Measurements from ENCODE around the gene CYP24A1. TPM values are rescaled to one million over a fixed set of nuclear protein-coding genes. Genes with fewer than 3 reads are reported as not detected.

CYP24A1 gene
- polyA plus RNA-seq, 1 of the 3 experiments (the other 2 are of a cell fraction) = 8.8 TPM

- TF ChIP-seq RFX5 (IDR thresholded peaks at IDR 0.05; ENCODE audit: low read length) = no peak
- no peak for TF ChIP-seq RCOR1 (IDR thresholded peaks at IDR 0.05; ENCODE audit: low read length)
These were observed 29.5 kb upstream of the CYP24A1 start (continued) for GRCh38 chr20:54203281-54203680.

DNA sequence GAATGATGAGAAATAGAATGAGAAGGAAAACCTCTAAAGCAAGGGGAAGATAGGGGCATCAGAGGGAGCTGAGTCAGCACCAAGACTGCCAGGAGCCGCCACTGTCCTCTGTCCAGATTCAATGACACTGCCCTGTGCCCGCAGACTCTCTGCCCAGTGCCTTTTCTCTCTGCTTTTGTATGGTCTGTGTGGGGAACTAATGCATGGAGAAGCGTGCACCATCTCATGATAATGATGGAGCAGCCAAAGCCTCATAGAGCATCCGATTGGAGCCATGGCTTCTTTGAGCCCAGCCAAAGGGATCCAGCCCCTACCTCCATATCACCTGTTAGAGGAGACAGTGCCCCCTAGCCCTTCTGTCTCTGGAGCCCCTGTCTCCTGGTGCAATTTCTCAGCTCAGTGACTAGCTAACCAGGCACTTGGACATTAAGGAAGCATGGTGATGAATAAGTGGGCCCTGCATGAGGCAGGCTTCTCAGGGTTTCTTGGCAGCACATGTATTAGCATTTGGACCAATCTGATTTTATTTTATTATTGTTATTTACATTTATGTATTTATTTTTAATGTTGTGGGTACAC is 27.6 kb upstream of the CYP24A1 start:
- Histone ChIP-seq H3K9me3 (no peaks in the 10 kb centered on the region), H3K4me1 (ENCODE audit: control insufficient read depth in 1 of 2, insufficient read depth in 2 of 2, low read depth in 1 of 2, low read length in 1 of 2) (no peaks in the 10 kb centered on the region), H2AFZ (ENCODE audit: low read depth) (no peak overlapping the region), H3K4me3 (ENCODE audit: low read depth in 2 of 2, low read length in 1 of 2) (no peak overlapping the region), H3K79me2 (ENCODE audit: insufficient read depth) (no peaks in the 10 kb centered on the region), H3F3A (replicated peaks; ENCODE audit: insufficient read depth) (peaks cover 8% of the 10 kb centered on the region), H3K4me2 (no peak overlapping the region), H3K27me3 (ENCODE audit: insufficient read depth) (no peaks in the 10 kb centered on the region), H3K9ac (no peak overlapping the region), H3K27ac (ENCODE audit: low read depth in 2 of 2, low read length in 1 of 2) (no peak overlapping the region), H4K20me1 (ENCODE audit: insufficient read depth) (no peaks in the 10 kb centered on the region), H3K9me2 (no peaks in the 10 kb centered on the region), H3K36me3 (replicated peaks in 1 of 2; ENCODE audit: control insufficient read depth in 1 of 2, insufficient read depth in 2 of 2, low read length in 1 of 2) (no peaks in the 10 kb centered on the region)
- ChIA-PET POLR2A (no interaction called here), CTCF (interaction anchor here (1.3 to 19.4 kb wide), 3 partner anchors 9 to 140 kb away, joined by 3 to 499 read pairs (median 10); no protein-coding TSS in a partner anchor)
- TF ChIP-seq RXRA (IDR thresholded peaks at IDR 0.05; ENCODE audit: borderline replicate concordance, low read depth) = no peak
- no peak for TF ChIP-seq FOXJ3 (CRISPR knock-in tag; IDR thresholded peaks at IDR 0.05)
- TF ChIP-seq, protein P1, sequence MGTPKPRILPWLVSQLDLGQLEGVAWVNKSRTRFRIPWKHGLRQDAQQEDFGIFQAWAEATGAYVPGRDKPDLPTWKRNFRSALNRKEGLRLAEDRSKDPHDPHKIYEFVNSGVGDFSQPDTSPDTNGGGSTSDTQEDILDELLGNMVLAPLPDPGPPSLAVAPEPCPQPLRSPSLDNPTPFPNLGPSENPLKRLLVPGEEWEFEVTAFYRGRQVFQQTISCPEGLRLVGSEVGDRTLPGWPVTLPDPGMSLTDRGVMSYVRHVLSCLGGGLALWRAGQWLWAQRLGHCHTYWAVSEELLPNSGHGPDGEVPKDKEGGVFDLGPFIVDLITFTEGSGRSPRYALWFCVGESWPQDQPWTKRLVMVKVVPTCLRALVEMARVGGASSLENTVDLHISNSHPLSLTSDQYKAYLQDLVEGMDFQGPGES (IDR thresholded peaks at IDR 0.05; ENCODE audit: low read depth, low read length) = no peak
- TF ChIP-seq CHD2 (IDR thresholded peaks at IDR 0.05; ENCODE audit: low read length, partially characterized antibody) = no peak
- TF ChIP-seq RFX5 (IDR thresholded peaks at IDR 0.05; ENCODE audit: low read length) = no peak
- TF ChIP-seq YY1 (IDR thresholded peaks at IDR 0.05; ENCODE audit: low read depth) = no peak
- no peak for TF ChIP-seq EZH2phosphoT487 (IDR thresholded peaks at IDR 0.05; ENCODE audit: borderline replicate concordance, low read depth)
- no peak for TF ChIP-seq TEAD4 (IDR thresholded peaks at IDR 0.05; ENCODE audit: borderline replicate concordance, insufficient read depth)
- TF ChIP-seq, protein P2, sequence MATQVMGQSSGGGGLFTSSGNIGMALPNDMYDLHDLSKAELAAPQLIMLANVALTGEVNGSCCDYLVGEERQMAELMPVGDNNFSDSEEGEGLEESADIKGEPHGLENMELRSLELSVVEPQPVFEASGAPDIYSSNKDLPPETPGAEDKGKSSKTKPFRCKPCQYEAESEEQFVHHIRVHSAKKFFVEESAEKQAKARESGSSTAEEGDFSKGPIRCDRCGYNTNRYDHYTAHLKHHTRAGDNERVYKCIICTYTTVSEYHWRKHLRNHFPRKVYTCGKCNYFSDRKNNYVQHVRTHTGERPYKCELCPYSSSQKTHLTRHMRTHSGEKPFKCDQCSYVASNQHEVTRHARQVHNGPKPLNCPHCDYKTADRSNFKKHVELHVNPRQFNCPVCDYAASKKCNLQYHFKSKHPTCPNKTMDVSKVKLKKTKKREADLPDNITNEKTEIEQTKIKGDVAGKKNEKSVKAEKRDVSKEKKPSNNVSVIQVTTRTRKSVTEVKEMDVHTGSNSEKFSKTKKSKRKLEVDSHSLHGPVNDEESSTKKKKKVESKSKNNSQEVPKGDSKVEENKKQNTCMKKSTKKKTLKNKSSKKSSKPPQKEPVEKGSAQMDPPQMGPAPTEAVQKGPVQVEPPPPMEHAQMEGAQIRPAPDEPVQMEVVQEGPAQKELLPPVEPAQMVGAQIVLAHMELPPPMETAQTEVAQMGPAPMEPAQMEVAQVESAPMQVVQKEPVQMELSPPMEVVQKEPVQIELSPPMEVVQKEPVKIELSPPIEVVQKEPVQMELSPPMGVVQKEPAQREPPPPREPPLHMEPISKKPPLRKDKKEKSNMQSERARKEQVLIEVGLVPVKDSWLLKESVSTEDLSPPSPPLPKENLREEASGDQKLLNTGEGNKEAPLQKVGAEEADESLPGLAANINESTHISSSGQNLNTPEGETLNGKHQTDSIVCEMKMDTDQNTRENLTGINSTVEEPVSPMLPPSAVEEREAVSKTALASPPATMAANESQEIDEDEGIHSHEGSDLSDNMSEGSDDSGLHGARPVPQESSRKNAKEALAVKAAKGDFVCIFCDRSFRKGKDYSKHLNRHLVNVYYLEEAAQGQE (IDR thresholded peaks at IDR 0.05; ENCODE audit: low read depth, low read length) = no peak
- 66% methylated on average over 4 of the region's 4 CpGs for WGBS (ENCODE audit: low lambda C conversion rate)
- DNase-seq = no peak

All from SK-N-SH (cell line).